Suppressor macrophage treated with lipopolysaccharide for 4 hours (primary cell): ENCODE results near the gene KIT.
A peak's percentile ranks its signal among the peaks of the same experiment; 100 is the strongest.
"Not testable (repeated sequence)": the region's sequence is repeated elsewhere in the genome, so short reads cannot be mapped to it uniquely, and the experiment has no call there.

Experiments
- DNase-seq: peaks from one replicate; pipeline ENCODE4 v3.0.0-alpha.2; 2020

Gene KIT

DNA sequence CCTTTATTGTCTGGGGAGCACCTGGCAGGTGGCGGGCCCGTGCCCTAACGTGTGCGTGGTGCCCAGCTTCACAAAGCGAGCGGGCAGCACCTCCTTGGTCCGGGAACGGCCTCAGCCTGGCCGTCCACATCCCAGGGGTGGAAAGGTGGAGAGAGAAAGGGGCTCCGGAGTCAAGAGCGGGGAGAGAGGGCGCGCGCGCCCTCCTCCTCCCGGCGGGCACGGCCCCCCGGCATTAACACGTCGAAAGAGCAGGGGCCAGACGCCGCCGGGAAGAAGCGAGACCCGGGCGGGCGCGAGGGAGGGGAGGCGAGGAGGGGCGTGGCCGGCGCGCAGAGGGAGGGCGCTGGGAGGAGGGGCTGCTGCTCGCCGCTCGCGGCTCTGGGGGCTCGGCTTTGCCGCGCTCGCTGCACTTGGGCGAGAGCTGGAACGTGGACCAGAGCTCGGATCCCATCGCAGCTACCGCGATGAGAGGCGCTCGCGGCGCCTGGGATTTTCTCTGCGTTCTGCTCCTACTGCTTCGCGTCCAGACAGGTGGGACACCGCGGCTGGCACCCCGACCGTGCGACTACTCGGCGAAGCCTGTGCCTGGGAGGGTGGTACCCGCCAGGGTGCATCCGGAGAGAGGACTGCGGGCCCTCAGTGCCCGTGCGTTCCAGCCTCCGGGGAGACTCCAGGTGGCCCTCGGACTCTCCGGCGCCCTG is at the start of gene KIT:
Gene KIT (plus strand): TSS at position 407 of the 701 bp plus-strand sequence. CDS start 58 bp downstream, at position 465.
- DNase-seq: no peak

- no peak for DNase-seq
Measured at GRCh38 chr4:54609310-54609709, 48.4 kb upstream of the KIT start.

- no peak for DNase-seq
Measured at GRCh38 chr4:54614149-54614548, 43.6 kb upstream of the KIT start.

- no peak for DNase-seq
Measured at GRCh38 chr4:54620773-54621172, 37.0 kb upstream of the KIT start.

- no peak for DNase-seq
Measured at GRCh38 chr4:54625391-54625790, 32.4 kb upstream of the KIT start.

DNA sequence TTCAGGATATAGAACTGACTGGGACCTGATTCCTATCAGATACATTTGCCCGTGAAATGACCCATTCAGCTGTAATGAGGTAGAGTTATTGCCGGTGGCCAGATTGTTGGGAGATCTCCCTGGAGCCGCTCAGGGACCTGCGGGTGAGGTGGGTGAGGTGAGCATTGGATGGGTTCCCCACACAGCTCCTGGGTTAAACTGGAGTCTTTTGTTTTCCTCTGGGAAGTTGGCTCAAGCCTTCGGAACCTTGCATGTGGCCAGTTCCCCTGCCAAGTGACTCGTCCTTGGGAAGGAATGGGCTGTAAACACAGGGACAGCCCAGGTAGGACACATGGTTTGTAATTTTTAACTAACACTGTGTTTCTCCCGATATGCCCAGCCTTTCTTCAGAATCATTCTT is 31.6 kb upstream of the KIT start:
- DNase-seq: no peak

DNA sequence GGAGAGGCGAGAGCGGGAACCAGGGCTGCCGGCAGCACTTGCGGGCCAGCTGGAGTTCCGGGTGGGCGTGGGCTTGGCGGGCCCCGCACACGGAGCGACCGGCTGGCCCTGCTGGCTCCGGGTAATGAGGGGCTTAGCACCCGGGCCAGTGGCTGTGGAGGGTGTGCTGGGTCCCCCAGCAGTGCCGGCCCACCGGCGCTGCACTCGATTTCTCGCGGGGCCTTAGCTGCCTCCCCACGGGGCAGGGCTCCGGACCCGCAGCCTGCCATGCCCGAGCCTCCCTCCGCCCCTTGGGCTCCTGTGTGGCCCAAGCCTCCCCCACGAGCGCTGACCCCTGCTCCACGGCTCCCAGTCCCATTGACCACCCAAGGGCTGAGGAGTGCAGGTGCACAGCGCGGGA is 25.2 kb upstream of the KIT start:
- no peak for DNase-seq

GRCh38 chr4:54633102-54633740 is 24.5 kb upstream of the KIT start:
- not testable (repeated sequence) for DNase-seq

- DNase-seq: no peak
Measured at GRCh38 chr4:54635318-54635717, 22.4 kb upstream of the KIT start.

GRCh38 chr4:54637325-54637724 is 20.4 kb upstream of the KIT start:
- DNase-seq: no peak

DNA sequence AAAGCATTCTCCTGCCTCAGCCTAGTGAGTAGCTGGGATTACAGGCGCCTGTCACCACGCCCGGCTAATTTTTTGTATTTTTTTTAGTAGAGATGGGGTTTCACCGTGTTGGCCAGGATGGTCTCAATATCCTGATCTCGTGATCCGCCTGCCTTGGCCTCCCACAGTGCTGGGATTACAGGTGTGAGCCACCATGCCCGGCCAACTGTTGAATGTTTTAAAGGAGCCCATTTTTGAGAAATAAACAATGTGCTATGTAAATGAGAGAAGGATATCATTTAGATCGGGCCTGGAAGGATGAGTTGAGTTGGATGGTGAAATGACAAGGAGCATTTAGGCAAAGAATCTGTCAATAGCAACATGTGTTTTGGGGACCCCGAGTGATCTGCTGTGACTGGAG is 16.7 kb upstream of the KIT start:
- not testable (repeated sequence) for DNase-seq

DNA sequence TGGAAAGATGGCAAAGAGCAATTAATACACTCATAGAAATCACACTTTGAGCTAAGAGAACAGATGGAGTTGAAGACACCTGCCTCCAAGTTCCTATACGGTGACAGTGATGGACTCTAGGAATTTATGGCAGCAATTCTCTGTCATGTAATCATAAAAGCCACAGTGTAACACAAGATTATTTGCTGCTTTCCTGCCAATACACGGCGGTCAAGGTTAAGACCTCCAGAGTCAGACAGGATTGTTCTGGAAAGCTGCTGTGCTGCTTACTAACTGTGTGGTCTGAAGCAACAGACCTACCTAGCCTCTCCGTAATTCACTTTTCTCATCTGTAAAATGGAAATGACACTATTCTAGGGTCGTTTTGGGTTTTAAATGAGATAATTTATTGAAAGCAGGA is 14.6 kb upstream of the KIT start:
- DNase-seq: no peak

DNA sequence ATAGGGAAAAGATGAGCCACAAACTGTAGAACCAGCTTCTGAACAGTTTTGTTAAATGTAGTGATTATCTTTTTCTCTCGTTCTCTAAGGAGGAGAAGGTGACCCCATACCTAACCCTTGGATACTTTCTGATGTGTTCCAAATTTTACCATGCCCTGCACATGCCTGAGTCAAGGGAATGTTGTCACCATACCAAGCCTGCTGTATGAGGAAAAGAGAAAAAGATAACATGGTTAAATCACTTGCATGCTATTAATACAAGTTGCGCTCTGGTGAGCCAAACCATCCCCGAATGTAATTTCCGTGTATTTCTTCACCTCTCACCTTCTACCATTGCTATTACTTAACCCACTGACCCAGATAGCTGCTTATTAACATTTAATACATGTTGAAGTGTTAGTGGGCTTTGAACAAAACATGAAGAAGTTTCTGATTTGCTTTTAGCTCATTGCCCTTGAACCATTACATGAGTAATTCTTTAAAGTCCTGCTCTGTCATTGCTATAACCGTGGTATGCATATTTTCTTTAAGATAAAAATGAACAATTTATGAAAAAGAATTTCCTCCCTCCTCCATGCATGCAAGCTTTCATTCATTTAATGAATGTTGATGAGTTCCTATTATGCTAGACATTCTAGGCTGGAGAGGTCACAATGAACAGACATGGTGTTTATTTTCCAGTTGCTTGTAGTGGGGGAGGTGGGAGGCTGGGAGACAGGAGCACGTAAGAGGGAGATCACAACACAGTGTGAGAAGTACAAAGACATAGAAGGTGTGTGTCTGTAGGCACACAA is 13.6 kb upstream of the KIT start:
- DNase-seq: no peak

- DNase-seq: no peak
Measured at GRCh38 chr4:54645830-54646229, 11.9 kb upstream of the KIT start.

- no peak for DNase-seq
Measured at GRCh38 chr4:54647070-54647469, 10.7 kb upstream of the KIT start.

DNA sequence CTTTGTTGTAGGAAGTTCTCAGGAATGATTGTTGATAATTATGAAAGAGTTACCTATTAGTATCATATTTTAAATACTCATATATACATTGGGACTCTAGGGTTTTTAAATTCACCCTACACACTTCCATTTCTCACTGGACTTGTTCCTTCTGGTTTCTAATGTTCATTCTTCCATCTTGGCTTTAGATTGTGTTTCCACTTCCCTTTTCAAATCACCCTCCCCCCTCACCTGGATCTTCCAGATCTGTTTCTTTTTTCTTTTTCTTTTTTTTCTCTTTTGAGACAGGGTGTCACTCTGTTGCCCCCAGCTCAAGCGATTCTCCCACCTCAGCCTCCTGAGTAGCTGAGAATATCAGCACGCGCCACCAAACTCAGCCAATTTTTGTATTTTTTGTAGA is 6.7 kb upstream of the KIT start:
- DNase-seq: no peak

GRCh38 chr4:54654753-54655152 is 3.0 kb upstream of the KIT start:
- no peak for DNase-seq

GRCh38 chr4:54657185-54657550 is 589 bp upstream of the KIT start:
- DNase-seq: no peak

- DNase-seq: peak; percentile 48
Measured at GRCh38 chr4:54658252-54659093, 716 bp downstream of the KIT start.

DNA sequence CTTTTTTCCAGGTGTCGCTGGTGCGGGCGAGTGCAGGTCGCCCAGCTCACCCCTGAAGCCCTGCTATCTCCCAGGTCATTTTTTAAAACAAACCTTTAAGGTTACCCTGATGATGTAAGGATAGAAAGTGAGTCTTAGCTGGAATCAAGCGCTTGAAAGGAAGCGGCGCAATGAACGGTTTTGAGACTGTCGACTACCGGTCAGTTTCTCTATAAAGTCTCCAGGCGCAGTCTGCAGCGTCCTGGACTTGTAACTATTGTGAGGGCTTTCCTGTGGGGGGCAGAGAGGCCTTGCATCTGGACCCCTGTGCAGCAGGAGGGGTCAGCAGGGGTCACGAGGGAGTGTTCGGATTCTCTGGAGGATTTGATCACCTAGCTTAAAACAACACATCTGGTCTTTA is 1.6 kb downstream of the KIT start:
- DNase-seq: peak; percentile 10

DNA sequence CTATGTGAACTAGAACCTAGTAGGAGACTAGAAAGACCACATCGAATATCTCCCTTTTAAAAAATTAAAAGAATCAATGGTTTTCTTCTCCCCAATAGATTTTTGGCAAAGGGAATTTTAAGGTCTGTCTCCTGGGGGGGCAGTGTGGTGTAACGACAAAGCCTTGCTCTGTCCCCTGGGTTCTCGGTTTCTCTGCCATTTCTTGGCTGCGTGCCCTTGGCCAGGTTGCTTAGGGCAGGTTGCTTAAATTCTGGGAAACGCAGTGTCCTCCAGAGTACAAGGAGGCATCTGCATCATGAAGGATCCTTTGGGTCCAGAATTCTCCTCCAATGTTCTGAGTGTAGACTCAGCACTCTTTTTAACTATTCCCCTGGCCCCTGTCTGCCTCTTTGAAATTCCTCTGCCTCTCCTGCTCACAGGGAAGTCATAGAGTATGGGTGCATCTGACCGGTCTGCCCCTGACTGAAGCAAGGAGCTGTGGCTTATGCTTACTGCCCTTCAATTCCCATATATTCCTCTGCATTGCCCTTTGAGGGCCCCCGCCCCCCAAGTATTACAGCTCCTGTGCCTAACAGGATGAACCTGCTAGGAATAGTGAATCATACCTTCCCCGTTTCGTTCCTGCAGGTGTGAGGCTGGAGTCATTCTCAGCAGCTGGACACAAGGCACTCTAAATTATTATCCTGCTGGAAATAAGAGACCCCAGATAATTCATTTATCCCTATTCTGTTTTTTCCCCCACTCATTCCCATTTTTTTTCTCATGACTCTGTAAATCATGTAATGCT is 2.2 kb downstream of the KIT start:
- DNase-seq: no peak

DNA sequence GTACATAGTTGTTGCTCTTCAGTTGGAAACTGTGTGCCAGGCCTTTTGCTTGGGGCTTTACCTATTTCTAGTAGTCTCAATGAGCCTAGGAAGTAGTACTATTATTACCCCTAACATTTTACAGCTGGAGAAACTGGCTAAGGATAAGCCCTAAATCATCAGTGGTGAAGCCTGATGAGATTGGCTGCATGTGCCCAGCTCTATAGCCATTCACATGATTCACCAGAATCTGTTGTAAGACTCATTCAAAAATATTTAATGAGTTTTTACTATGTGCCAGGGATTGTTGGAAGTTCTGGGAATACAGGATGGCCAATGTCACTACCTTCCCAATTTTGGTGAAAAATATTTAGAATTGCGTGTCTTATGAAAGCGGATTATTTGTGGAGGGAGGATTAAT is 2.8 kb downstream of the KIT start:
- DNase-seq: no peak
